K562 (cell line): ENCODE measurements around the gene SLC9A7. TPM values are rescaled to one million over a fixed set of nuclear protein-coding genes. Genes with fewer than 3 reads are reported as not detected.

ENCODE experiments used
- ATAC-seq: fragments of 200-7000 bp; cut with Tn5 transposase; 3 replicates; pipeline ENCODE4 v1.9.1; 2020; ENCODE audit warnings: moderate library complexity
- BruUV-seq: library from RNA; stranded (reverse); fragments of 400-500 nt; replicated peaks from 2 replicates; lab custom pipeline; 2021; lab: Mats Ljungman, UMichigan
- CTCF ChIA-PET: fragments of 300-600 bp; formaldehyde crosslinking; extraction: SDS; loops from one replicate; lab custom pipeline; 2021; ENCODE audit warnings: low intra/inter-chr PET ratio; lab: Yijun Ruan, JAX
- POLR2A ChIA-PET: fragments of 300-600, 350-650 bp; sonication (Branson Sonifier 250); formaldehyde crosslinking; extraction: SDS; loops from one replicate; lab custom pipeline; 2021; ENCODE audit warnings: antibody characterized with exemption, inconsistent platforms; lab: Yijun Ruan, JAX
- DNase-seq, 4 experiments: peaks; one replicate each; pipeline versions ENCODE4 v3.0.0 to v3.0.0-alpha.2; 2011 to 2018; ENCODE audit warnings: low spot score in 3 of 4, mixed read lengths in 3 of 4; ENCODE audit errors: extremely low read depth in 1 of 4
- FAIRE-seq: peaks from 2 replicates; lab custom pipeline; 2011; peaks lifted over from hg19 to GRCh38; lab: Jason Lieb, UNC
- H2AFZ ChIP-seq: 2 replicates; pipeline ENCODE4 v1.6.0; 2011; ENCODE audit warnings: low read depth, low read length, control low read depth, inconsistent platforms
- H3K27ac ChIP-seq: fragments of 200-600 bp; 3 replicates; pipeline ENCODE4 v1.8.0; 2011; ENCODE audit warnings: low read depth, mild to moderate bottlenecking, control low read depth, inconsistent platforms, low read length, moderate library complexity, mixed read lengths; ENCODE audit errors: extremely low read depth
- H3K27me3 ChIP-seq, 2 experiments: fragments of 300-600 bp in 1 of 2; 2 replicates in 1 of 2; 3 replicates in 1 of 2; pipeline versions ENCODE4 v1.6.0 to v1.8.0; 2011; ENCODE audit warnings: inconsistent platforms in 2 of 2, low read length in 2 of 2, mild to moderate bottlenecking in 1 of 2, mixed read lengths in 1 of 2, moderate library complexity in 1 of 2; ENCODE audit not compliant: control insufficient read depth in 2 of 2, insufficient read depth in 2 of 2
- H3K36me3 ChIP-seq: fragments of 300-600 bp; 3 replicates; pipeline ENCODE4 v1.8.0; 2011; ENCODE audit warnings: mild to moderate bottlenecking, low read length, inconsistent platforms; ENCODE audit not compliant: control insufficient read depth, insufficient read depth
- H3K4me1 ChIP-seq, 2 experiments: fragments of 200-600 bp in 1 of 2; replicated peaks in 1 of 2; 2 replicates in 1 of 2; 3 replicates in 1 of 2; pipeline versions ENCODE4 v1.5.1 to v1.8.0; 2011; ENCODE audit warnings: inconsistent platforms in 2 of 2, low read length in 2 of 2, mild to moderate bottlenecking in 1 of 2, mixed read lengths in 1 of 2, moderate library complexity in 1 of 2; ENCODE audit not compliant: control insufficient read depth in 2 of 2, insufficient read depth in 2 of 2
- H3K4me2 ChIP-seq: 2 replicates; pipeline ENCODE4 v1.6.1; 2011; ENCODE audit warnings: low read length, control low read depth, inconsistent platforms, mixed read lengths; ENCODE audit not compliant: insufficient read depth
- H3K4me3 ChIP-seq: fragments of 200-600 bp; sonication (generic), shearing (Covaris generic); 2 replicates; pipeline ENCODE4 v1.5.1; 2016; ENCODE audit warnings: control low read depth, inconsistent platforms
- H3K79me2 ChIP-seq: fragments of 200-600 bp; 3 replicates; pipeline ENCODE4 v1.8.0; 2011; ENCODE audit warnings: low read length, inconsistent platforms; ENCODE audit not compliant: control insufficient read depth, insufficient read depth
- H3K9ac ChIP-seq, 2 experiments: 2 replicates each; pipeline versions ENCODE4 v1.6.0 to v1.6.1; 2011; ENCODE audit warnings: low read depth in 2 of 2, low read length in 2 of 2, control low read depth in 1 of 2, inconsistent platforms in 1 of 2, mild to moderate bottlenecking in 1 of 2, mixed read lengths in 1 of 2; ENCODE audit not compliant: insufficient read depth in 1 of 2
- H3K9me1 ChIP-seq: one replicate; pipeline ENCODE4 v1.6.0; 2011; ENCODE audit warnings: inconsistent platforms, mild to moderate bottlenecking, low read length, moderate library complexity; ENCODE audit not compliant: control insufficient read depth, insufficient read depth
- H3K9me3 ChIP-seq: replicated peaks from 2 replicates; pipeline ENCODE4 v1.5.1; 2011; ENCODE audit warnings: low read depth, low read length, inconsistent platforms; ENCODE audit not compliant: control insufficient read depth, insufficient read depth
- H4K20me1 ChIP-seq: replicated peaks from 2 replicates; pipeline ENCODE4 v1.6.1; 2011; ENCODE audit warnings: low read length, inconsistent platforms, mixed read lengths; ENCODE audit not compliant: control insufficient read depth, insufficient read depth
- ATF4 ChIP-seq: fragments of 450-650 bp; formaldehyde crosslinking; IDR thresholded peaks from 2 replicates; pipeline ENCODE4 v1.4.0; 2022; ENCODE audit warnings: mild to moderate bottlenecking, moderate library complexity
- BDP1 ChIP-seq: IDR thresholded peaks from 3 replicates; pipeline ENCODE4 v1.6.1; 2011; ENCODE audit not compliant: insufficient read length, insufficient read depth
- CBFB ChIP-seq: sonication (generic); formaldehyde crosslinking; IDR thresholded peaks from 2 replicates; pipeline ENCODE4 v1.4.0; 2020; ENCODE audit warnings: mild to moderate bottlenecking, missing genetic modification reagents
- CREBBP ChIP-seq: IDR thresholded peaks from one replicate; pipeline ENCODE4 v1.6.1; 2012; ENCODE audit warnings: low read depth, mild to moderate bottlenecking, control low read depth, inconsistent platforms, low read length
- DNMT1 ChIP-seq: fragments of 450-650 bp; IDR thresholded peaks from 2 replicates; pipeline ENCODE4 v1.6.1; 2016; ENCODE audit warnings: antibody characterized with exemption, mild to moderate bottlenecking
- ELF4 ChIP-seq: fragments of 450-650 bp; formaldehyde crosslinking; IDR thresholded peaks from 2 replicates; pipeline ENCODE4 v1.4.0; 2022; ENCODE audit warnings: missing genetic modification characterization
- GTF2B ChIP-seq: IDR thresholded peaks from 2 replicates; pipeline ENCODE4 v1.6.1; 2011; ENCODE audit not compliant: insufficient read length; ENCODE audit errors: extremely low read depth
- HMBOX1 ChIP-seq: sonication (generic); IDR thresholded peaks from 2 replicates; pipeline ENCODE4 v1.6.1; 2016
- HOMEZ ChIP-seq: fragments of 250-450 bp; sonication (Bioruptor Pico); IDR thresholded peaks from 2 replicates; pipeline ENCODE4 v1.4.0; 2020; ENCODE audit warnings: mild to moderate bottlenecking, moderate library complexity
- JUND ChIP-seq, 2 experiments: IDR thresholded peaks; 2 replicates in 1 of 2; 3 replicates in 1 of 2; pipeline ENCODE4 v1.6.1; 2011; ENCODE audit warnings: borderline replicate concordance in 2 of 2, low read depth in 2 of 2, low read length in 2 of 2, improper control_type of control experiment in 1 of 2, missing biosample characterization in 1 of 2, missing genetic modification characterization in 1 of 2, missing genetic modification reagents in 1 of 2
- MYNN ChIP-seq, 2 experiments: sonication (generic); formaldehyde crosslinking in 1 of 2; IDR thresholded peaks; 2 replicates each; pipeline versions ENCODE4 v1.5.0 to v1.6.1; 2016 to 2020; ENCODE audit warnings: antibody characterized with exemption in 1 of 2, missing genetic modification reagents in 1 of 2
- RBM39 ChIP-seq: fragments of 200-400 bp; formaldehyde crosslinking; optimal IDR thresholded peaks from 2 replicates; pipeline ENCODE3; 2018; ENCODE audit warnings: low read depth, low read length
- SLC30A9 ChIP-seq: fragments of 250-450 bp; sonication (Bioruptor Pico); IDR thresholded peaks from 2 replicates; pipeline ENCODE4 v1.8.0; 2022; ENCODE audit warnings: mild to moderate bottlenecking, moderate library complexity
- TCF15 ChIP-seq: fragments of 250-450 bp; sonication (Bioruptor Pico); IDR thresholded peaks from 2 replicates; pipeline ENCODE4 v1.8.0; 2022; ENCODE audit warnings: moderate library complexity, mild to moderate bottlenecking, inconsistent platforms
- ZFP36 ChIP-seq: fragments of 150-350 bp; IDR thresholded peaks from 2 replicates; pipeline ENCODE4 v1.6.1; 2018; ENCODE audit warnings: low read length, low read depth; ENCODE audit not compliant: partially characterized antibody
- ZNF12 ChIP-seq: sonication (generic); formaldehyde crosslinking; IDR thresholded peaks from 2 replicates; pipeline ENCODE4 v1.4.0; 2020; ENCODE audit warnings: mild to moderate bottlenecking, missing genetic modification reagents
- ZNF143 ChIP-seq: sonication (generic); formaldehyde crosslinking; IDR thresholded peaks from 2 replicates; pipeline ENCODE4 v1.9.0; 2022; ENCODE audit warnings: mild to moderate bottlenecking, missing genetic modification reagents
- ZNF347 ChIP-seq: fragments of 450-650 bp; formaldehyde crosslinking; IDR thresholded peaks from 2 replicates; pipeline ENCODE4 v1.4.0; 2020; ENCODE audit warnings: low read depth, mild to moderate bottlenecking, moderate library complexity
- ZNF586 ChIP-seq: fragments of 450-650 bp; formaldehyde crosslinking; conservative IDR thresholded peaks from 2 replicates; pipeline ENCODE4 v1.4.0; 2020; ENCODE audit warnings: mild to moderate bottlenecking, moderate library complexity
- ZNF699 ChIP-seq: fragments of 250-450 bp; sonication (Bioruptor Pico); IDR thresholded peaks from 2 replicates; pipeline ENCODE4 v1.8.0; 2021; ENCODE audit warnings: mild to moderate bottlenecking, moderate library complexity; ENCODE audit not compliant: insufficient replicate concordance
- WGBS: fragments of 100-300 bp; shearing (Covaris generic); methylation state at CpG from one replicate; pipeline ENCODE4 v1.1.6; 2016; ENCODE audit warnings: low coverage, mixed read lengths; ENCODE audit not compliant: insufficient coverage; ENCODE audit errors: missing lambda C conversion rate; 5-methylcytosine and 5-hydroxymethylcytosine counted together
- in situ Hi-C: fragments of 300-500 bp; cut with MboI; formaldehyde crosslinking; loops from 4 replicates; pipeline ENCODE4 v1.15.0; 2018; ENCODE audit warnings: inconsistent platforms, mixed read lengths
- intact Hi-C: fragments of 100-400 bp; cut with micrococcal nuclease; formaldehyde crosslinking; loops from 2 replicates; pipeline ENCODE4 v1.14.2; 2022
- polyA plus RNA-seq, 8 experiments: library from polyadenylated mRNA; depleted of rRNA in 4 of 8; stranded (reverse) in 5 of 8; unstranded in 3 of 8; fragments of >200 nt; fragmentation: Nextera tagmentation in 2 of 8; fragmentation: Illumina TruSeq in 1 of 8; extraction: Ambion mirVana in 2 of 8; extraction: Trizol in 1 of 8; gene quantifications; 2 replicates each; pipeline versions ENCODE4 v1.2.1 to v1.2.3, GENCODE V29; 2011 to 2014; ENCODE audit warnings: inconsistent platforms in 1 of 8, missing spikeins in 1 of 8
- total RNA-seq, 7 experiments: library from RNA; depleted of rRNA in 6 of 7; stranded (reverse); fragments of >200 nt in 6 of 7; fragmentation: Illumina TruSeq in 2 of 7; extraction: Trizol in 2 of 7; gene quantifications; 2 replicates each; pipeline versions ENCODE4 v1.2.1 to v1.2.3, GENCODE V29; 2011 to 2021; ENCODE audit warnings: low replicate concordance in 1 of 7

Gene SLC9A7
- total and polyA plus RNA-seq, 9 of the 15 experiments (the other 6 are each of a cell fraction or from before 2014, with no cell fraction given) = 0.04 to 0.13 (median 0.09) TPM; not detected in 5

GRCh38 chrX:46597771-46598170 lies 161.1 kb downstream of the SLC9A7 start:
- no peaks in the 10 kb centered on the region for H3K9me1 ChIP-seq
- no peaks in the 10 kb centered on the region for H3K9me3 ChIP-seq
- no peaks in the 10 kb centered on the region for H3K36me3 ChIP-seq
- intact Hi-C loops = no loop called here
- H3K79me2 ChIP-seq = no peaks in the 10 kb centered on the region
- BruUV-seq = no TSS peak
- 0% methylated on average over 6 of the region's 6 CpGs for WGBS
- no peak for FAIRE-seq
- H3K4me3 ChIP-seq = no peak overlapping the region
- no peak for ATAC-seq
- ChIA-PET CTCF (no interaction called here), POLR2A (no interaction called here)
- 0 out of 2 replicates have a peak, but pooled peaks cover 3% of the 10 kb centered on the region for H4K20me1 ChIP-seq
- H3K4me1 ChIP-seq = no peaks in the 10 kb centered on the region
- peaks cover 0 to 3% of the 10 kb centered on the region in 2 experiments; a peak in 1 of 5 replicates for H3K27me3 ChIP-seq
- H3K27ac ChIP-seq = no peak overlapping the region
- TF ChIP-seq ZNF143 (CRISPR knock-in tag) (no peak), HOMEZ (CRISPR knock-in tag) (no peak), CBFB (CRISPR knock-in tag) (no peak), ELF4 (CRISPR knock-in tag) (no peak), ATF4 (CRISPR knock-in tag) (no peak), HMBOX1 (no peak), CREBBP (no peak), ZNF347 (CRISPR knock-in tag) (no peak), ZNF12 (CRISPR knock-in tag) (no peak), SLC30A9 (CRISPR knock-in tag) (no peak), ZNF586 (CRISPR knock-in tag) (no peak), MYNN (IDR thresholded peaks at IDR 0.05) (no peak), MYNN (CRISPR knock-in tag; IDR thresholded peaks at IDR 0.05) (no peak), ZFP36 (no peak), RBM39 (no peak), ZNF699 (CRISPR knock-in tag) (no peak), TCF15 (CRISPR knock-in tag) (no peak), JUND (IDR thresholded peaks at IDR 0.05; ENCODE audit: borderline replicate concordance, low read depth, low read length) (no peak), JUND (tag; IDR thresholded peaks at IDR 0.05; ENCODE audit: borderline replicate concordance, low read depth, low read length) (no peak), BDP1 (no peak), GTF2B (no peak), DNMT1 (no peak)
- no peak overlapping the region for H2AFZ ChIP-seq
- no peak overlapping the region for H3K9ac ChIP-seq
- no peak for DNase-seq
- in situ Hi-C loops = no loop called here
- no peak overlapping the region for H3K4me2 ChIP-seq
